HCT116 (cell line): ENCODE results near the gene UBE2E1. TPM values are rescaled to one million over a fixed set of nuclear protein-coding genes. Genes with fewer than 3 reads are reported as not detected.
"Not testable (repeated sequence)": the region's sequence is repeated elsewhere in the genome, so short reads cannot be mapped to it uniquely, and the experiment has no call there.

Experiments
- ATAC-seq: fragments of 200-7000 bp; cut with Tn5 transposase; 2 replicates; pipeline ENCODE4 v1.9.1; 2020; ENCODE audit warnings: mild to moderate bottlenecking, moderate library complexity
- BruUV-seq: library from RNA; stranded (reverse); fragments of 400-500 nt; replicated peaks from 2 replicates; lab custom pipeline; 2021; lab: Mats Ljungman, UMichigan
- CTCF ChIA-PET: fragments of 300-600 bp; sonication (Branson Sonifier 250); formaldehyde crosslinking; loops from one replicate; lab custom pipeline; 2021; ENCODE audit warnings: antibody characterized with exemption; lab: Charles Lee
- POLR2A ChIA-PET: fragments of 300-600, 350-600 bp; sonication (Branson Sonifier 250); formaldehyde crosslinking; loops from one replicate; lab custom pipeline; 2021; ENCODE audit warnings: antibody characterized with exemption; lab: Charles Lee
- RAD21 ChIA-PET, 2 experiments: fragments of 300-600 bp; sonication (Branson Sonifier 250); formaldehyde crosslinking; loops; one replicate each; lab custom pipeline; 2023; ENCODE audit warnings: low total read pairs in 2 of 2; ENCODE audit not compliant: uncharacterized antibody in 2 of 2, unreplicated experiment in 2 of 2, low non-redundant PET in 1 of 2; lab: Charles Lee
- DNase-seq: peaks from one replicate; pipeline ENCODE4 v3.0.0-alpha.2; 2010; ENCODE audit warnings: low read depth, low spot score
- H2AFZ ChIP-seq: fragments of 200-600 bp; shearing (Covaris generic), sonication (generic); 2 replicates; pipeline ENCODE4 v1.6.1; 2017; ENCODE audit warnings: low read depth, mixed run types, mixed read lengths, antibody characterized with exemption, low read length; ENCODE audit not compliant: poor library complexity, severe bottlenecking
- H3K27ac ChIP-seq: 2 replicates; pipeline ENCODE4 v1.5.1; 2012; ENCODE audit warnings: low read depth, low read length
- H3K27me3 ChIP-seq: fragments of 200-600 bp; sonication (generic); 2 replicates; pipeline ENCODE4 v1.6.1; 2016; ENCODE audit warnings: mixed run types, low read length, mixed read lengths; ENCODE audit not compliant: insufficient read depth
- H3K36me3 ChIP-seq, 2 experiments: fragments of 200-500 bp in 1 of 2; fragments of 200-600 bp in 1 of 2; sonication (Bioruptor generic) in 1 of 2; sonication (generic) in 1 of 2; 2 replicates each; pipeline versions ENCODE4 v1.5.1 to v1.6.1; 2014 to 2016; ENCODE audit warnings: low read length in 2 of 2, inconsistent platforms in 1 of 2, mixed read lengths in 1 of 2, mixed run types in 1 of 2; ENCODE audit not compliant: insufficient read depth in 2 of 2, control insufficient read depth in 1 of 2
- H3K4me1 ChIP-seq, 2 experiments: fragments of 200-600 bp in 1 of 2; sonication (generic) in 1 of 2; 2 replicates each; pipeline versions ENCODE4 v1.5.1 to v1.6.1; 2012 to 2017; ENCODE audit warnings: low read length in 2 of 2, inconsistent platforms in 1 of 2, mild to moderate bottlenecking in 1 of 2, mixed read lengths in 1 of 2, mixed run types in 1 of 2, moderate library complexity in 1 of 2; ENCODE audit not compliant: insufficient read depth in 2 of 2, control insufficient read depth in 1 of 2
- H3K4me2 ChIP-seq: fragments of 200-600 bp; sonication (generic); 2 replicates; pipeline ENCODE4 v1.6.1; 2017; ENCODE audit warnings: mixed run types, low read length, mixed read lengths
- H3K4me3 ChIP-seq, 2 experiments: fragments of 200-600 bp in 1 of 2; sonication (generic) in 1 of 2; replicated peaks in 1 of 2; 2 replicates each; pipeline ENCODE4 v1.5.1; 2011 to 2016; ENCODE audit warnings: low read length in 2 of 2, control low read depth in 1 of 2, low read depth in 1 of 2, mild to moderate bottlenecking in 1 of 2, mixed read lengths in 1 of 2, mixed run types in 1 of 2
- H3K79me2 ChIP-seq: fragments of 200-600 bp; sonication (generic); 2 replicates; pipeline ENCODE4 v1.6.1; 2017; ENCODE audit warnings: mild to moderate bottlenecking, mixed run types, low read length, moderate library complexity, mixed read lengths; ENCODE audit not compliant: insufficient read depth
- H3K9ac ChIP-seq: fragments of 200-600 bp; sonication (generic); 2 replicates; pipeline ENCODE4 v1.6.1; 2016; ENCODE audit warnings: low read length, mixed read lengths
- H3K9me2 ChIP-seq: fragments of 200-600 bp; sonication (generic), shearing (Covaris generic); 2 replicates; pipeline ENCODE4 v1.6.1; 2017; ENCODE audit warnings: mixed run types, mild to moderate bottlenecking, moderate library complexity; ENCODE audit not compliant: insufficient read depth
- H3K9me3 ChIP-seq, 2 experiments: fragments of 200-500 bp in 1 of 2; fragments of 200-600 bp in 1 of 2; sonication (Bioruptor generic) in 1 of 2; sonication (generic) in 1 of 2; 2 replicates each; pipeline ENCODE4 v1.6.1; 2014 to 2017; ENCODE audit warnings: low read length in 2 of 2, mixed read lengths in 2 of 2, inconsistent platforms in 1 of 2, low read depth in 1 of 2, mild to moderate bottlenecking in 1 of 2, mixed run types in 1 of 2, moderate library complexity in 1 of 2; ENCODE audit not compliant: control insufficient read depth in 1 of 2, insufficient read depth in 1 of 2
- H4K20me1 ChIP-seq: fragments of 200-600 bp; sonication (generic), shearing (Covaris generic); 2 replicates; pipeline ENCODE4 v1.6.1; 2017; ENCODE audit warnings: mixed run types, mild to moderate bottlenecking, moderate library complexity; ENCODE audit not compliant: insufficient read depth
- CTCF ChIP-seq, 3 experiments: fragments of 200-600 bp in 1 of 3; sonication (generic) in 1 of 3; IDR thresholded peaks in 2 of 3; conservative IDR thresholded peaks in 1 of 3; 2 replicates each; pipeline ENCODE4 v1.5.1; 2012 to 2017; ENCODE audit warnings: low read depth in 2 of 3, low read length in 2 of 3, antibody characterized with exemption in 1 of 3, borderline replicate concordance in 1 of 3, control low read depth in 1 of 3, mild to moderate bottlenecking in 1 of 3, mixed read lengths in 1 of 3, mixed run types in 1 of 3, moderate library complexity in 1 of 3; ENCODE audit not compliant: insufficient read depth in 1 of 3
- EGR1 ChIP-seq: IDR thresholded peaks from 2 replicates; pipeline ENCODE4 v1.6.1; 2012; ENCODE audit warnings: low read depth
- EZH2phosphoT487 ChIP-seq: fragments of 200-600 bp; IDR thresholded peaks from 2 replicates; pipeline ENCODE4 v1.6.1; 2018; ENCODE audit warnings: antibody characterized with exemption, borderline replicate concordance
- JUND ChIP-seq: IDR thresholded peaks from 2 replicates; pipeline ENCODE4 v1.6.1; 2012
- MAX ChIP-seq: IDR thresholded peaks from 2 replicates; pipeline ENCODE4 v1.6.1; 2012
- POLR2A ChIP-seq: IDR thresholded peaks from 2 replicates; pipeline ENCODE4 v1.7.0; 2011; ENCODE audit warnings: borderline replicate concordance; ENCODE audit not compliant: insufficient read depth, insufficient read length; ENCODE audit errors: extremely low read depth
- POLR2AphosphoS5 ChIP-seq: IDR thresholded peaks from 2 replicates; pipeline ENCODE4 v1.6.1; 2011; ENCODE audit warnings: mild to moderate bottlenecking, low read depth, low read length, moderate library complexity
- RAD21 ChIP-seq: IDR thresholded peaks from 2 replicates; pipeline ENCODE4 v1.6.1; 2012; ENCODE audit warnings: low read depth, mild to moderate bottlenecking
- SRF ChIP-seq: IDR thresholded peaks from 2 replicates; pipeline ENCODE4 v1.6.1; 2012; ENCODE audit warnings: low read depth
- TCF7L2 ChIP-seq: IDR thresholded peaks from 2 replicates; pipeline ENCODE4 v1.7.0; 2011; ENCODE audit warnings: borderline replicate concordance, inconsistent platforms; ENCODE audit not compliant: insufficient read depth, insufficient read length; ENCODE audit errors: extremely low read depth
- ZFX ChIP-seq: fragments of 450-650 bp; IDR thresholded peaks from 2 replicates; pipeline ENCODE4 v1.6.1; 2017
- intact Hi-C: fragments of 100-400 bp; cut with micrococcal nuclease; formaldehyde crosslinking; loops from 2 replicates; pipeline ENCODE4 v1.10.0; 2022
- total RNA-seq: library from RNA; stranded (reverse); gene quantifications from one replicate; pipeline ENCODE4 v1.2.1, GENCODE V29; 2021; ENCODE audit not compliant: unreplicated experiment
- TF ChIP-seq, protein P1 (sequence below): IDR thresholded peaks from 2 replicates; pipeline ENCODE4 v1.6.1; 2012

The UBE2E1 gene
- total RNA-seq, 1 experiment from 2014 or later, result 75.1 TPM

GRCh38 chr3:23869977-23870662 lies 64.4 kb downstream of the UBE2E1 start:
- CTCF ChIA-PET, result interaction anchor here (0.8 kb wide), 1 partner anchor 36 kb away, joined by 3 read pairs; no protein-coding TSS in a partner anchor
- no TSS peak for BruUV-seq
- no peak for TF ChIP-seq TCF7L2
- TF ChIP-seq MAX, result no peak
- TF ChIP-seq EGR1, result no peak
- TF ChIP-seq EZH2phosphoT487, result no peak
- TF ChIP-seq ZFX, result no peak
- TF ChIP-seq POLR2A, result no peak
- no peak for TF ChIP-seq JUND
- TF ChIP-seq RAD21, result no peak
- no peak for TF ChIP-seq POLR2AphosphoS5
- TF ChIP-seq, protein P1, sequence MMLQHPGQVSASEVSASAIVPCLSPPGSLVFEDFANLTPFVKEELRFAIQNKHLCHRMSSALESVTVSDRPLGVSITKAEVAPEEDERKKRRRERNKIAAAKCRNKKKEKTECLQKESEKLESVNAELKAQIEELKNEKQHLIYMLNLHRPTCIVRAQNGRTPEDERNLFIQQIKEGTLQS, result no peak
- no peak for TF ChIP-seq SRF
- no peak for TF ChIP-seq CTCF (IDR thresholded peaks at IDR 0.05 in 2 of 3, conservative IDR thresholded peaks at IDR 0.05 in 1 of 3; ENCODE audit: borderline replicate concordance in 1 of 3, insufficient read depth in 1 of 3, low read depth in 2 of 3, low read length in 2 of 3)
- TF ChIP-seq, all 23 proteins: peak for 0
- intact Hi-C loops, result no loop called here
- H3K36me3 ChIP-seq, result no peaks in the 10 kb centered on the region; a peak in 1 of 4 replicates
- no peak overlapping the region for H2AFZ ChIP-seq
- no peaks in the 10 kb centered on the region; the same call in 1 of the 2 replicates for H4K20me1 ChIP-seq
- no peak overlapping the region for H3K4me3 ChIP-seq
- no peaks in the 10 kb centered on the region for H3K27me3 ChIP-seq
- no peaks in the 10 kb centered on the region for H3K9me3 ChIP-seq
- peaks cover 13 to 14% of the 10 kb centered on the region in 2 experiments; a peak in 3 of 4 replicates for H3K4me1 ChIP-seq
- ChIA-PET RAD21 (no interaction called here), POLR2A (no interaction called here)
- no peak overlapping the region for H3K4me2 ChIP-seq
- no peak overlapping the region for H3K27ac ChIP-seq
- no peaks in the 10 kb centered on the region for H3K9me2 ChIP-seq
- peaks cover 38% of the 10 kb centered on the region for H3K79me2 ChIP-seq
- DNase-seq (no peak), ATAC-seq (no peak)
- H3K9ac ChIP-seq, result no peak overlapping the region

GRCh38 chr3:23870663-23871043 lies 64.9 kb downstream of the UBE2E1 start:
- DNase-seq, H3K9me3 ChIP-seq, H3K4me3 ChIP-seq, H3K36me3 ChIP-seq, RAD21 ChIA-PET, CTCF ChIA-PET, H3K27ac ChIP-seq, BruUV-seq, H3K4me2 ChIP-seq, intact Hi-C loops, ATAC-seq, H3K9ac ChIP-seq, H4K20me1 ChIP-seq, H3K27me3 ChIP-seq, H2AFZ ChIP-seq, H3K9me2 ChIP-seq, POLR2A ChIA-PET: not testable (repeated sequence)
- Histone ChIP-seq H3K79me2 (peaks cover 38% of the 10 kb centered on the region), H3K4me1 (peaks cover 8 to 11% of the 10 kb centered on the region in 2 experiments; a peak in 3 of 4 replicates)

- H3K4me1 ChIP-seq, CTCF ChIA-PET, ATAC-seq, H3K4me3 ChIP-seq, H3K36me3 ChIP-seq, BruUV-seq, H4K20me1 ChIP-seq, intact Hi-C loops, H3K9me3 ChIP-seq, H3K9ac ChIP-seq, H3K27ac ChIP-seq, RAD21 ChIA-PET, H3K27me3 ChIP-seq, H2AFZ ChIP-seq, H3K9me2 ChIP-seq, H3K4me2 ChIP-seq, POLR2A ChIA-PET, DNase-seq: not testable (repeated sequence)
- H3K79me2 ChIP-seq, result peaks cover 35% of the 10 kb centered on the region
These were observed 65.6 kb downstream of the UBE2E1 start for GRCh38 chr3:23871361-23871760.
